HEK293 (cell line): ENCODE measurements around the gene FHIT.

Source experiments
- CTCF ChIA-PET: fragments of 350-600 bp; formaldehyde crosslinking; extraction: SDS; loops from one replicate; lab custom pipeline; 2021; ENCODE audit warnings: antibody characterized with exemption; lab: Yijun Ruan, JAX
- POLR2A ChIA-PET: fragments of 300-600 bp; formaldehyde crosslinking; extraction: SDS; loops from one replicate; lab custom pipeline; 2020; ENCODE audit warnings: antibody characterized with exemption, inconsistent platforms; lab: Yijun Ruan, JAX
- H3K27ac ChIP-seq: fragments of 200-500 bp; sonication (Bioruptor generic); 2 replicates; pipeline ENCODE4 v1.5.1; 2014; ENCODE audit warnings: low read depth, low read length, control low read depth, inconsistent platforms; ENCODE audit errors: extremely low read depth
- H3K36me3 ChIP-seq, 2 experiments: fragments of 200-500 bp in 1 of 2; sonication (Bioruptor generic) in 1 of 2; 1 replicate in 1 of 2; 2 replicates in 1 of 2; pipeline ENCODE4 v1.5.1; 2014 to 2017; ENCODE audit warnings: inconsistent platforms in 2 of 2, low read length in 2 of 2; ENCODE audit not compliant: control insufficient read depth in 2 of 2, insufficient read depth in 1 of 2
- H3K4me1 ChIP-seq: fragments of 200-500 bp; sonication (Bioruptor generic); 2 replicates; pipeline ENCODE4 v1.5.1; 2014; ENCODE audit warnings: mild to moderate bottlenecking, low read length, inconsistent platforms; ENCODE audit not compliant: control insufficient read depth, insufficient read depth
- H3K4me3 ChIP-seq: 2 replicates; pipeline ENCODE4 v1.5.1; 2011; ENCODE audit warnings: low read depth, mild to moderate bottlenecking, control low read depth, low read length, moderate library complexity
- H3K9me3 ChIP-seq: fragments of 200-500 bp; sonication (Bioruptor generic); 2 replicates; pipeline ENCODE4 v1.5.1; 2014; ENCODE audit warnings: low read depth, low read length, inconsistent platforms; ENCODE audit not compliant: control insufficient read depth, insufficient read depth
- KLF9 ChIP-seq: fragments of 450-650 bp; formaldehyde crosslinking; IDR thresholded peaks from 2 replicates; pipeline ENCODE4 v1.5.1; 2016; ENCODE audit warnings: missing biosample characterization, missing genetic modification characterization, low read depth
- MEIS1 ChIP-seq: sonication (generic); formaldehyde crosslinking; IDR thresholded peaks from 2 replicates; pipeline ENCODE4 v1.8.1; 2022; ENCODE audit warnings: missing genetic modification reagents, mild to moderate bottlenecking, borderline replicate concordance
- OVOL3 ChIP-seq: fragments of 450-650 bp; formaldehyde crosslinking; IDR thresholded peaks from 2 replicates; pipeline ENCODE4 v1.5.1; 2016; ENCODE audit warnings: missing biosample characterization, missing genetic modification characterization
- SP2 ChIP-seq: fragments of 450-650 bp; formaldehyde crosslinking; IDR thresholded peaks from 2 replicates; pipeline ENCODE4 v1.5.1; 2016; ENCODE audit warnings: missing biosample characterization, missing genetic modification characterization
- SP3 ChIP-seq: fragments of 450-650 bp; formaldehyde crosslinking; IDR thresholded peaks from 2 replicates; pipeline ENCODE4 v1.5.1; 2016; ENCODE audit warnings: missing biosample characterization, missing genetic modification characterization
- ZBTB17 ChIP-seq: fragments of 450-650 bp; formaldehyde crosslinking; IDR thresholded peaks from 2 replicates; pipeline ENCODE4 v1.5.1; 2016; ENCODE audit warnings: missing biosample characterization, missing genetic modification characterization
- ZFHX2 ChIP-seq: fragments of 450-650 bp; formaldehyde crosslinking; conservative IDR thresholded peaks from 2 replicates; pipeline ENCODE4 v1.5.1; 2016; ENCODE audit warnings: missing biosample characterization, missing genetic modification characterization
- ZFP3 ChIP-seq: fragments of 450-650 bp; formaldehyde crosslinking; IDR thresholded peaks from 2 replicates; pipeline ENCODE4 v1.5.1; 2016; ENCODE audit warnings: low read depth, missing biosample characterization, missing genetic modification characterization
- ZNF169 ChIP-seq: fragments of 450-650 bp; formaldehyde crosslinking; IDR thresholded peaks from 2 replicates; pipeline ENCODE4 v1.5.1; 2016; ENCODE audit warnings: missing biosample characterization, missing genetic modification characterization
- ZNF221 ChIP-seq: fragments of 450-650 bp; formaldehyde crosslinking; IDR thresholded peaks from 2 replicates; pipeline ENCODE4 v1.5.1; 2017; ENCODE audit warnings: missing biosample characterization, missing genetic modification characterization, borderline replicate concordance
- ZNF23 ChIP-seq: fragments of 450-650 bp; formaldehyde crosslinking; IDR thresholded peaks from 2 replicates; pipeline ENCODE4 v1.5.1; 2016; ENCODE audit warnings: missing biosample characterization, missing genetic modification characterization, borderline replicate concordance
- ZNF292 ChIP-seq: fragments of 450-650 bp; formaldehyde crosslinking; IDR thresholded peaks from 2 replicates; pipeline ENCODE4 v1.5.1; 2016; ENCODE audit warnings: low read depth, missing biosample characterization, missing genetic modification characterization, borderline replicate concordance
- ZNF350 ChIP-seq: fragments of 450-650 bp; formaldehyde crosslinking; IDR thresholded peaks from 2 replicates; pipeline ENCODE4 v1.5.0; 2017; ENCODE audit warnings: missing biosample characterization, mild to moderate bottlenecking, missing genetic modification characterization
- ZNF354C ChIP-seq: fragments of 450-650 bp; formaldehyde crosslinking; IDR thresholded peaks from 2 replicates; pipeline ENCODE4 v1.5.1; 2016; ENCODE audit warnings: missing biosample characterization, missing genetic modification characterization, low read depth, borderline replicate concordance
- ZNF433 ChIP-seq: fragments of 450-650 bp; formaldehyde crosslinking; IDR thresholded peaks from 2 replicates; pipeline ENCODE4 v1.5.1; 2016; ENCODE audit warnings: missing biosample characterization, missing genetic modification characterization, low read depth
- ZNF596 ChIP-seq: fragments of 450-650 bp; IDR thresholded peaks from 2 replicates; pipeline ENCODE4 v1.5.0; 2018; ENCODE audit warnings: missing biosample characterization, mild to moderate bottlenecking, missing genetic modification characterization, moderate library complexity
- ZNF600 ChIP-seq: fragments of 450-650 bp; formaldehyde crosslinking; IDR thresholded peaks from 2 replicates; pipeline ENCODE4 v1.5.1; 2016; ENCODE audit warnings: missing biosample characterization, missing genetic modification characterization
- ZNF629 ChIP-seq: fragments of 450-650 bp; formaldehyde crosslinking; IDR thresholded peaks from 2 replicates; pipeline ENCODE4 v1.5.1; 2017; ENCODE audit warnings: missing biosample characterization, missing genetic modification characterization
- ZNF791 ChIP-seq: fragments of 450-650 bp; formaldehyde crosslinking; IDR thresholded peaks from 2 replicates; pipeline ENCODE4 v1.5.1; 2016; ENCODE audit warnings: missing biosample characterization, missing genetic modification characterization
- TF ChIP-seq, protein P1 (sequence below): fragments of 450-650 bp; formaldehyde crosslinking; IDR thresholded peaks from 2 replicates; pipeline ENCODE4 v1.5.1; 2016; ENCODE audit warnings: missing biosample characterization, missing genetic modification characterization
- TF ChIP-seq, protein P2 (sequence below): fragments of 450-650 bp; formaldehyde crosslinking; IDR thresholded peaks from 2 replicates; pipeline ENCODE4 v1.5.1; 2016; ENCODE audit warnings: missing biosample characterization, missing genetic modification characterization
- TF ChIP-seq, protein P3 (sequence below): fragments of 450-650 bp; formaldehyde crosslinking; IDR thresholded peaks from 2 replicates; pipeline ENCODE4 v1.5.1; 2016; ENCODE audit warnings: missing biosample characterization, missing genetic modification characterization
- TF ChIP-seq, protein P4 (sequence below): fragments of 450-650 bp; formaldehyde crosslinking; IDR thresholded peaks from 2 replicates; pipeline ENCODE4 v1.5.1; 2017; ENCODE audit warnings: missing biosample characterization, missing genetic modification characterization
- TF ChIP-seq, protein P5 (sequence below): fragments of 450-650 bp; formaldehyde crosslinking; IDR thresholded peaks from 2 replicates; pipeline ENCODE4 v1.5.1; 2017; ENCODE audit warnings: missing biosample characterization, missing genetic modification characterization

FHIT gene

DNA sequence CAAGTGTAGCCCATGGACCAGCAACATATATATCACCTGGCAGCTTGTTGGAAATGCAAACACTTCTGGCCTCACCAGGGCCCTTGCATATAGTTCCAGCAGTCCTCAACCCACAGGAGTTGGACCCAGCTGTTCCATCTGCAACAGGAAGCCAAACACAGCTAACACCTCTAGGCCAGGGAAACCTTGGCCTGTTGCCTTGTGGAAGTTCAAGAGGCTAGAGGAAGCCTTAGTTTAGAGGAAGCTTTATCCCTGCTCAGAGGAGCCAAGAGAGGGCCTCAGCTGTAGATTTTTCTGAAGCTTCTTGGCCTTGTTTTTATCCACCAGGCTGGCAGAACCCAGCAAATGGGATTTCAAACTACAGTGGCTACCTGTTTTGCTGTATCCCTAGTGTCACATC lies 11.4 kb downstream of the FHIT start (continued):
- TF ChIP-seq, protein P1, sequence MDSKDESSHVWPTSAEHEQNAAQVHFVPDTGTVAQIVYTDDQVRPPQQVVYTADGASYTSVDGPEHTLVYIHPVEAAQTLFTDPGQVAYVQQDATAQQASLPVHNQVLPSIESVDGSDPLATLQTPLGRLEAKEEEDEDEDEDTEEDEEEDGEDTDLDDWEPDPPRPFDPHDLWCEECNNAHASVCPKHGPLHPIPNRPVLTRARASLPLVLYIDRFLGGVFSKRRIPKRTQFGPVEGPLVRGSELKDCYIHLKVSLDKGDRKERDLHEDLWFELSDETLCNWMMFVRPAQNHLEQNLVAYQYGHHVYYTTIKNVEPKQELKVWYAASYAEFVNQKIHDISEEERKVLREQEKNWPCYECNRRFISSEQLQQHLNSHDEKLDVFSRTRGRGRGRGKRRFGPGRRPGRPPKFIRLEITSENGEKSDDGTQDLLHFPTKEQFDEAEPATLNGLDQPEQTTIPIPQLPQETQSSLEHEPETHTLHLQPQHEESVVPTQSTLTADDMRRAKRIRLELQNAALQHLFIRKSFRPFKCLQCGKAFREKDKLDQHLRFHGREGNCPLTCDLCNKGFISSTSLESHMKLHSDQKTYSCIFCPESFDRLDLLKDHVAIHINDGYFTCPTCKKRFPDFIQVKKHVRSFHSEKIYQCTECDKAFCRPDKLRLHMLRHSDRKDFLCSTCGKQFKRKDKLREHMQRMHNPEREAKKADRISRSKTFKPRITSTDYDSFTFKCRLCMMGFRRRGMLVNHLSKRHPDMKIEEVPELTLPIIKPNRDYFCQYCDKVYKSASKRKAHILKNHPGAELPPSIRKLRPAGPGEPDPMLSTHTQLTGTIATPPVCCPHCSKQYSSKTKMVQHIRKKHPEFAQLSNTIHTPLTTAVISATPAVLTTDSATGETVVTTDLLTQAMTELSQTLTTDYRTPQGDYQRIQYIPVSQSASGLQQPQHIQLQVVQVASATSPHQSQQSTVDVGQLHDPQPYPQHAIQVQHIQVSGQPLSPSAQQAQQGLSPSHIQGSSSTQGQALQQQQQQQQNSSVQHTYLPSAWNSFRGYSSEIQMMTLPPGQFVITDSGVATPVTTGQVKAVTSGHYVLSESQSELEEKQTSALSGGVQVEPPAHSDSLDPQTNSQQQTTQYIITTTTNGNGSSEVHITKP = no peak
- TF ChIP-seq ZNF596 (tag by site-specific recombination) = no peak
- no peak for TF ChIP-seq MEIS1 (CRISPR knock-in tag)
- TF ChIP-seq ZNF600 (tag by site-specific recombination) = no peak
- TF ChIP-seq ZNF629 = no peak
- TF ChIP-seq, protein P2, sequence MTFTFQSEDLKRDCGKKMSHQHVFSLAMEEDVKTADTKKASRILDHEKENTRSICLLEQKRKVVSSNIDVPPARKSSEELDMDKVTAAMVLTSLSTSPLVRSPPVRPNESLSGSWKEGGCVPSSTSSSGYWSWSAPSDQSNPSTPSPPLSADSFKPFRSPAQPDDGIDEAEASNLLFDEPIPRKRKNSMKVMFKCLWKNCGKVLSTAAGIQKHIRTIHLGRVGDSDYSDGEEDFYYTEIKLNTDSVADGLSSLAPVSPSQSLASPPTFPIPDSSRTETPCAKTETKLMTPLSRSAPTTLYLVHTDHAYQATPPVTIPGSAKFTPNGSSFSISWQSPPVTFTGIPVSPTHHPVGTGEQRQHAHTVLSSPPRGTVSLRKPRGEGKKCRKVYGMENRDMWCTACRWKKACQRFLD (tag by site-specific recombination) = no peak
- TF ChIP-seq, protein P3, sequence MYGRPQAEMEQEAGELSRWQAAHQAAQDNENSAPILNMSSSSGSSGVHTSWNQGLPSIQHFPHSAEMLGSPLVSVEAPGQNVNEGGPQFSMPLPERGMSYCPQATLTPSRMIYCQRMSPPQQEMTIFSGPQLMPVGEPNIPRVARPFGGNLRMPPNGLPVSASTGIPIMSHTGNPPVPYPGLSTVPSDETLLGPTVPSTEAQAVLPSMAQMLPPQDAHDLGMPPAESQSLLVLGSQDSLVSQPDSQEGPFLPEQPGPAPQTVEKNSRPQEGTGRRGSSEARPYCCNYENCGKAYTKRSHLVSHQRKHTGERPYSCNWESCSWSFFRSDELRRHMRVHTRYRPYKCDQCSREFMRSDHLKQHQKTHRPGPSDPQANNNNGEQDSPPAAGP = no peak
- no peak for TF ChIP-seq ZNF23 (tag by site-specific recombination)
- no peak for TF ChIP-seq ZNF791 (tag by site-specific recombination)
- TF ChIP-seq OVOL3 (tag by site-specific recombination) = no peak
- no peak for TF ChIP-seq ZNF433 (tag by site-specific recombination)

DNA sequence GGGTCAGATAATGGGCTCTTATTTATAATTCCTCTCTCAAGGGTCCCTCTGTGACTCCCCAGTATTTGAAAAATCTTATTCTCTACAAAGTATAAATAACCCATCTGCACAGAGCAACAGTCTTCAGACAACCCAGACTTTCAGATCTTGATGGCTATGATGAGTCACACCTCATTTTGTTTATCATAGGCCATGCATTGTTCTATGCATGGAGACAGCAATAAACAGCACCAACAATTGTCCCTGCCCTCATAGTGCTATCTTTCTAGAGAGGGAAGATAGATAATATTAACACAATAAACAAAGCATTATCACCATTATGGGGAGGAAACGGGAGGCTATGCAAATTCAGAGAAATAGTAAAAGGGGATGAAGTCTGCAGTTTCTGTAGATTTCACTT lies 13.4 kb downstream of the FHIT start:
- ChIA-PET POLR2A (no interaction called here), CTCF (interaction anchor here (0.6 kb wide), 1 partner anchor 31 kb away, joined by 4 read pairs; no protein-coding TSS in a partner anchor)
- Histone ChIP-seq H3K9me3 (no peaks in the 10 kb centered on the region), H3K36me3 (no peaks in the 10 kb centered on the region), H3K27ac (no peak overlapping the region), H3K4me3 (no peak overlapping the region), H3K4me1 (no peaks in the 10 kb centered on the region)
- TF ChIP-seq, protein P4, sequence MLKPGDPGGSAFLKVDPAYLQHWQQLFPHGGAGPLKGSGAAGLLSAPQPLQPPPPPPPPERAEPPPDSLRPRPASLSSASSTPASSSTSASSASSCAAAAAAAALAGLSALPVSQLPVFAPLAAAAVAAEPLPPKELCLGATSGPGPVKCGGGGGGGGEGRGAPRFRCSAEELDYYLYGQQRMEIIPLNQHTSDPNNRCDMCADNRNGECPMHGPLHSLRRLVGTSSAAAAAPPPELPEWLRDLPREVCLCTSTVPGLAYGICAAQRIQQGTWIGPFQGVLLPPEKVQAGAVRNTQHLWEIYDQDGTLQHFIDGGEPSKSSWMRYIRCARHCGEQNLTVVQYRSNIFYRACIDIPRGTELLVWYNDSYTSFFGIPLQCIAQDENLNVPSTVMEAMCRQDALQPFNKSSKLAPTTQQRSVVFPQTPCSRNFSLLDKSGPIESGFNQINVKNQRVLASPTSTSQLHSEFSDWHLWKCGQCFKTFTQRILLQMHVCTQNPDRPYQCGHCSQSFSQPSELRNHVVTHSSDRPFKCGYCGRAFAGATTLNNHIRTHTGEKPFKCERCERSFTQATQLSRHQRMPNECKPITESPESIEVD (tag by site-specific recombination) = no peak
- TF ChIP-seq, protein P5, sequence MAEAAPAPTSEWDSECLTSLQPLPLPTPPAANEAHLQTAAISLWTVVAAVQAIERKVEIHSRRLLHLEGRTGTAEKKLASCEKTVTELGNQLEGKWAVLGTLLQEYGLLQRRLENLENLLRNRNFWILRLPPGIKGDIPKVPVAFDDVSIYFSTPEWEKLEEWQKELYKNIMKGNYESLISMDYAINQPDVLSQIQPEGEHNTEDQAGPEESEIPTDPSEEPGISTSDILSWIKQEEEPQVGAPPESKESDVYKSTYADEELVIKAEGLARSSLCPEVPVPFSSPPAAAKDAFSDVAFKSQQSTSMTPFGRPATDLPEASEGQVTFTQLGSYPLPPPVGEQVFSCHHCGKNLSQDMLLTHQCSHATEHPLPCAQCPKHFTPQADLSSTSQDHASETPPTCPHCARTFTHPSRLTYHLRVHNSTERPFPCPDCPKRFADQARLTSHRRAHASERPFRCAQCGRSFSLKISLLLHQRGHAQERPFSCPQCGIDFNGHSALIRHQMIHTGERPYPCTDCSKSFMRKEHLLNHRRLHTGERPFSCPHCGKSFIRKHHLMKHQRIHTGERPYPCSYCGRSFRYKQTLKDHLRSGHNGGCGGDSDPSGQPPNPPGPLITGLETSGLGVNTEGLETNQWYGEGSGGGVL (tag by site-specific recombination) = peak; percentile 20; the same call in 1 of the 2 replicates
- TF ChIP-seq, all 188 proteins: peak for 1

DNA sequence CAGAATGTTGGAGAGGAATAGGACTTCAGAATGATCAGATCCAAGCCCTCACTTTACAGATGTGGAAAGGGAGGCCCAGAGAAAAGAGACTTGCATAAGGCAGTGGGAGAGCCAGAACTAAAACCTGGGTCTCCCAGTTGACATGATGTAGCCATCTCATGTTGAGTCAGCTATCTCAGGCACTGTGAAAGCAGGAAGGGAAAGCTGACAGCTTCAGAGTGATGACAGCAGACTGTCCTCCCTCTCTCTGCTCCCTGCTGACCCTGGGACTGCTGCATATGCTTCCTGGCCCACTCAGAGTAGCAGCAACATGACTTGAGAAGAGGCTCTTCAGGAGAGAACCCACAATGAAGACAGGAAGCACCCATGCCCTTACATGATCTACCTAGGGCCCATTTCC lies 14.7 kb downstream of the FHIT start:
- no peaks in the 10 kb centered on the region for H3K36me3 ChIP-seq
- no peak overlapping the region for H3K4me3 ChIP-seq
- no peaks in the 10 kb centered on the region for H3K9me3 ChIP-seq
- H3K4me1 ChIP-seq = no peaks in the 10 kb centered on the region
- H3K27ac ChIP-seq = no peak overlapping the region
- TF ChIP-seq ZBTB17 (tag by site-specific recombination) (no peak), ZNF221 (tag by site-specific recombination) (no peak), ZNF354C (tag by site-specific recombination) (no peak), ZNF292 (tag by site-specific recombination) (no peak), KLF9 (tag by site-specific recombination) (no peak), ZFP3 (tag by site-specific recombination) (no peak), SP3 (no peak), ZNF350 (tag by site-specific recombination) (no peak), ZNF23 (tag by site-specific recombination) (no peak), ZFHX2 (tag by site-specific recombination) (no peak), ZNF169 (tag by site-specific recombination) (no peak), SP2 (no peak)
- POLR2A ChIA-PET = no interaction called here
- CTCF ChIA-PET = no interaction called here
